HepG2 (cell line): Measurements from ENCODE around the gene PPP1R18. TPM values are rescaled to one million over a fixed set of nuclear protein-coding genes. Genes with fewer than 3 reads are reported as not detected.

Experiments used
- ATRX ChIP-seq: sonication (generic); formaldehyde crosslinking; IDR thresholded peaks from 2 replicates; pipeline ENCODE4 v1.4.0; 2020; ENCODE audit warnings: missing genetic modification reagents, borderline replicate concordance
- REL ChIP-seq: sonication (generic); formaldehyde crosslinking; conservative IDR thresholded peaks from 2 replicates; pipeline ENCODE4 v1.8.0; 2022; ENCODE audit warnings: mild to moderate bottlenecking, missing genetic modification reagents, moderate library complexity
- U2AF1 ChIP-seq: fragments of 200-400 bp; formaldehyde crosslinking; optimal IDR thresholded peaks from 2 replicates; pipeline ENCODE3; 2017; ENCODE audit warnings: mild to moderate bottlenecking, low read depth, low read length
- ZNF251 ChIP-seq: sonication (generic); formaldehyde crosslinking; IDR thresholded peaks from 2 replicates; pipeline ENCODE4 v1.9.0; 2021; ENCODE audit warnings: mild to moderate bottlenecking, missing genetic modification reagents
- ZNF441 ChIP-seq: sonication (generic); formaldehyde crosslinking; IDR thresholded peaks from 2 replicates; pipeline ENCODE4 v1.7.0; 2021; ENCODE audit warnings: missing genetic modification reagents, borderline replicate concordance
- ZNF615 ChIP-seq: sonication (generic); formaldehyde crosslinking; IDR thresholded peaks from 2 replicates; pipeline ENCODE4 v1.5.0; 2020; ENCODE audit warnings: mild to moderate bottlenecking, missing genetic modification reagents, borderline replicate concordance
- ZSCAN12 ChIP-seq: sonication (generic); formaldehyde crosslinking; IDR thresholded peaks from 2 replicates; pipeline ENCODE4 v1.9.0; 2021; ENCODE audit warnings: mild to moderate bottlenecking, missing genetic modification reagents
- polyA plus RNA-seq, 8 experiments: library from polyadenylated mRNA; depleted of rRNA in 3 of 8; stranded (reverse) in 7 of 8; unstranded in 1 of 8; fragments of >200 nt; fragmentation: Illumina TruSeq in 4 of 8; extraction: Trizol in 4 of 8; gene quantifications; 2 replicates each; pipeline versions ENCODE4 v1.2.1 to v1.2.3, GENCODE V29; 2011 to 2016; ENCODE audit warnings: low read depth in 4 of 8, missing spikeins in 1 of 8, mixed read lengths in 1 of 8; ENCODE audit not compliant: insufficient read depth in 1 of 8
- total RNA-seq, 5 experiments: library from RNA; depleted of rRNA; stranded (reverse); fragments of >200 nt; fragmentation: Illumina TruSeq; extraction: Trizol; gene quantifications; 2 replicates each; pipeline ENCODE4 v1.2.3, GENCODE V29; 2016; ENCODE audit warnings: low read depth in 1 of 5
- TF ChIP-seq, protein P1 (sequence below), 2 experiments: fragments of 450-650 bp in 1 of 2; sonication (generic) in 1 of 2; formaldehyde crosslinking in 1 of 2; IDR thresholded peaks; 2 replicates each; pipeline versions ENCODE4 v1.6.1 to v1.8.0; 2016 to 2022; ENCODE audit warnings: antibody characterized with exemption in 1 of 2, mild to moderate bottlenecking in 1 of 2, missing genetic modification reagents in 1 of 2
- TF ChIP-seq, protein P2 (sequence below): sonication (generic); formaldehyde crosslinking; IDR thresholded peaks from 2 replicates; pipeline ENCODE4 v1.5.0; 2020; ENCODE audit warnings: missing genetic modification reagents
- TF ChIP-seq, protein P3 (sequence below): sonication (generic); formaldehyde crosslinking; IDR thresholded peaks from 2 replicates; pipeline ENCODE4 v1.5.0; 2020; ENCODE audit warnings: missing genetic modification reagents
- TF ChIP-seq, protein P4 (sequence below): sonication (generic); formaldehyde crosslinking; IDR thresholded peaks from 2 replicates; pipeline ENCODE4 v1.4.0; 2020; ENCODE audit warnings: missing genetic modification reagents, mild to moderate bottlenecking, borderline replicate concordance

The PPP1R18 gene
- total and polyA plus RNA-seq, 2 of the 13 experiments (the other 11 are each of a cell fraction or from before 2014, with no cell fraction given) = 4.9 to 9.2 TPM

DNA sequence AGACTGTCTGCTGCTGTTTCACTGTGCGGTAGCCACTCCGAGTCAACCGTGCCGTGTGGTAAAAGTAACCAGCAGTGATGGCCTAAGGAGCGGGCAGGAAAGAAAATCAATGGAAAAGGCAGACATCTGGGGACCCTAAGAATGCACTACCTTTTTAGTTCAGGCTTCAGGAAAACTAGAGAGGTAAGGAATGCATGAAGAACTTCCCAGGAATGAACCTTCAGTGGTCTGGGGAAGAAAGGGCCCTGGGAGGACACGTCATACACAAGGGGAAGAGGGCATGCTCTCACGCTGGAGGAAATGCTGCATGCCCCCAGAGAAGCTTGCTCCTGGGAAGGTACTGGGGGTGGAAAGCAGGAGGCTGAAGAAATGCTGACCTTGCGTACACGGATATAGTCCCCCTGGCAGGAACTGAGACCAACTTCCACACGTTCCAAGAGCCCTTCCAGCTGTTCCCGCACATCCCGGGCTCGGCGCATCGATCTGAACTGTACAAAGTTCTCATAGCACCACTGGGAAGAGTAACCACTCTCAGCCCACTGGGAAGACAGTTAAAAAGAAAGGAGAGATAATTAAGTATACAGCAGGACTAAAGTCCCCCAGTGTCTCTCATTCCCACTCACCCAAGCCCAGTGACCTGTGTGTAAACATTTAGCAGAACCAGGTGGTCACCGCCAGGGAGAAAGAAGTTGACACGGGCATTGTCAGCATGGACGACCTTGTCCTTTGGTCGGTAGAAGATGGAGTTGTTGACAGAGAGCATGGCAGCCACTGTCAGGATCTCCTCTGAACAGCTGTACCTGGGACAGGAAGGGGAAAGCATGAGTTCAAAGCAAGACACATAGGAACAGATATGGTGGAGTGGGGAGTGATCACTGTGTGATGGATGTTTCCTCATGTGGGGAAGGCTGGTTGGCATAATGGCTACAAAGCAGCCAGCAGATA, 31.4 kb downstream of the PPP1R18 start (continued):
- TF ChIP-seq, protein P1, sequence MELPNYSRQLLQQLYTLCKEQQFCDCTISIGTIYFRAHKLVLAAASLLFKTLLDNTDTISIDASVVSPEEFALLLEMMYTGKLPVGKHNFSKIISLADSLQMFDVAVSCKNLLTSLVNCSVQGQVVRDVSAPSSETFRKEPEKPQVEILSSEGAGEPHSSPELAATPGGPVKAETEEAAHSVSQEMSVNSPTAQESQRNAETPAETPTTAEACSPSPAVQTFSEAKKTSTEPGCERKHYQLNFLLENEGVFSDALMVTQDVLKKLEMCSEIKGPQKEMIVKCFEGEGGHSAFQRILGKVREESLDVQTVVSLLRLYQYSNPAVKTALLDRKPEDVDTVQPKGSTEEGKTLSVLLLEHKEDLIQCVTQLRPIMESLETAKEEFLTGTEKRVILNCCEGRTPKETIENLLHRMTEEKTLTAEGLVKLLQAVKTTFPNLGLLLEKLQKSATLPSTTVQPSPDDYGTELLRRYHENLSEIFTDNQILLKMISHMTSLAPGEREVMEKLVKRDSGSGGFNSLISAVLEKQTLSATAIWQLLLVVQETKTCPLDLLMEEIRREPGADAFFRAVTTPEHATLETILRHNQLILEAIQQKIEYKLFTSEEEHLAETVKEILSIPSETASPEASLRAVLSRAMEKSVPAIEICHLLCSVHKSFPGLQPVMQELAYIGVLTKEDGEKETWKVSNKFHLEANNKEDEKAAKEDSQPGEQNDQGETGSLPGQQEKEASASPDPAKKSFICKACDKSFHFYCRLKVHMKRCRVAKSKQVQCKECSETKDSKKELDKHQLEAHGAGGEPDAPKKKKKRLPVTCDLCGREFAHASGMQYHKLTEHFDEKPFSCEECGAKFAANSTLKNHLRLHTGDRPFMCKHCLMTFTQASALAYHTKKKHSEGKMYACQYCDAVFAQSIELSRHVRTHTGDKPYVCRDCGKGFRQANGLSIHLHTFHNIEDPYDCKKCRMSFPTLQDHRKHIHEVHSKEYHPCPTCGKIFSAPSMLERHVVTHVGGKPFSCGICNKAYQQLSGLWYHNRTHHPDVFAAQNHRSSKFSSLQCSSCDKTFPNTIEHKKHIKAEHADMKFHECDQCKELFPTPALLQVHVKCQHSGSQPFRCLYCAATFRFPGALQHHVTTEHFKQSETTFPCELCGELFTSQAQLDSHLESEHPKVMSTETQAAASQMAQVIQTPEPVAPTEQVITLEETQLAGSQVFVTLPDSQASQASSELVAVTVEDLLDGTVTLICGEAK (IDR thresholded peaks at IDR 0.05) = no peak
- TF ChIP-seq, protein P1 (CRISPR knock-in tag; IDR thresholded peaks at IDR 0.05) = peak; percentile 60; the same call in 1 of the 2 replicates
- TF ChIP-seq, protein P2, sequence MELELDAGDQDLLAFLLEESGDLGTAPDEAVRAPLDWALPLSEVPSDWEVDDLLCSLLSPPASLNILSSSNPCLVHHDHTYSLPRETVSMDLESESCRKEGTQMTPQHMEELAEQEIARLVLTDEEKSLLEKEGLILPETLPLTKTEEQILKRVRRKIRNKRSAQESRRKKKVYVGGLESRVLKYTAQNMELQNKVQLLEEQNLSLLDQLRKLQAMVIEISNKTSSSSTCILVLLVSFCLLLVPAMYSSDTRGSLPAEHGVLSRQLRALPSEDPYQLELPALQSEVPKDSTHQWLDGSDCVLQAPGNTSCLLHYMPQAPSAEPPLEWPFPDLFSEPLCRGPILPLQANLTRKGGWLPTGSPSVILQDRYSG (CRISPR knock-in tag) = no peak
- TF ChIP-seq ZNF441 (CRISPR knock-in tag) (peak; percentile 86; the same call in 1 of the 2 replicates), ZSCAN12 (CRISPR knock-in tag) (no peak), REL (CRISPR knock-in tag) (no peak), U2AF1 (peak; percentile 76), ZNF615 (CRISPR knock-in tag) (no peak), ATRX (CRISPR knock-in tag) (no peak), ZNF251 (CRISPR knock-in tag) (no peak)
- TF ChIP-seq, protein P3, sequence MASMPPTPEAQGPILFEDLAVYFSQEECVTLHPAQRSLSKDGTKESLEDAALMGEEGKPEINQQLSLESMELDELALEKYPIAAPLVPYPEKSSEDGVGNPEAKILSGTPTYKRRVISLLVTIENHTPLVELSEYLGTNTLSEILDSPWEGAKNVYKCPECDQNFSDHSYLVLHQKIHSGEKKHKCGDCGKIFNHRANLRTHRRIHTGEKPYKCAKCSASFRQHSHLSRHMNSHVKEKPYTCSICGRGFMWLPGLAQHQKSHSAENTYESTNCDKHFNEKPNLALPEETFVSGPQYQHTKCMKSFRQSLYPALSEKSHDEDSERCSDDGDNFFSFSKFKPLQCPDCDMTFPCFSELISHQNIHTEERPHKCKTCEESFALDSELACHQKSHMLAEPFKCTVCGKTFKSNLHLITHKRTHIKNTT (CRISPR knock-in tag) = no peak
- TF ChIP-seq, protein P4, sequence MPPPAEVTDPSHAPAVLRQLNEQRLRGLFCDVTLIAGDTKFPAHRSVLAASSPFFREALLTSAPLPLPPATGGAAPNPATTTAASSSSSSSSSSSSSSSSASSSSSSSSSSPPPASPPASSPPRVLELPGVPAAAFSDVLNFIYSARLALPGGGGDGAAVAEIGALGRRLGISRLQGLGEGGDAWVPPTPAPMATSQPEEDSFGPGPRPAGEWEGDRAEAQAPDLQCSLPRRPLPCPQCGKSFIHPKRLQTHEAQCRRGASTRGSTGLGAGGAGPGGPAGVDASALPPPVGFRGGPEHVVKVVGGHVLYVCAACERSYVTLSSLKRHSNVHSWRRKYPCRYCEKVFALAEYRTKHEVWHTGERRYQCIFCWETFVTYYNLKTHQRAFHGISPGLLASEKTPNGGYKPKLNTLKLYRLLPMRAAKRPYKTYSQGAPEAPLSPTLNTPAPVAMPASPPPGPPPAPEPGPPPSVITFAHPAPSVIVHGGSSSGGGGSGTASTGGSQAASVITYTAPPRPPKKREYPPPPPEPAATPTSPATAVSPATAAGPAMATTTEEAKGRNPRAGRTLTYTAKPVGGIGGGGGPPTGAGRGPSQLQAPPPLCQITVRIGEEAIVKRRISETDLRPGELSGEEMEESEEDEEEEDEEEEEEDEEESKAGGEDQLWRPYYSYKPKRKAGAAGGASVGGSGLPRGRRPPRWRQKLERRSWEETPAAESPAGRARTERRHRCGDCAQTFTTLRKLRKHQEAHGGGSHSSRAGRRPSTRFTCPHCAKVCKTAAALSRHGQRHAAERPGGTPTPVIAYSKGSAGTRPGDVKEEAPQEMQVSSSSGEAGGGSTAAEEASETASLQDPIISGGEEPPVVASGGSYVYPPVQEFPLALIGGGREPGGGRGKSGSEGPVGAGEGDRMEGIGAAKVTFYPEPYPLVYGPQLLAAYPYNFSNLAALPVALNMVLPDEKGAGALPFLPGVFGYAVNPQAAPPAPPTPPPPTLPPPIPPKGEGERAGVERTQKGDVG = peak; percentile 97
